Epithelial cell of prostate (primary cell): Measurements from ENCODE around the gene SDHAF2.
"Not testable (repeated sequence)": the region's sequence is repeated elsewhere in the genome, so short reads cannot be mapped to it uniquely, and the experiment has no call there.

Experiments
- DNase-seq: peaks from one replicate; pipeline ENCODE4 v3.0.0-alpha.2; 2011; ENCODE audit warnings: low read depth, low spot score
- H3K27ac ChIP-seq: fragments of 450-650 bp; 2 replicates; pipeline ENCODE4 v1.5.1; 2017; ENCODE audit warnings: mild to moderate bottlenecking

Gene SDHAF2

DNA sequence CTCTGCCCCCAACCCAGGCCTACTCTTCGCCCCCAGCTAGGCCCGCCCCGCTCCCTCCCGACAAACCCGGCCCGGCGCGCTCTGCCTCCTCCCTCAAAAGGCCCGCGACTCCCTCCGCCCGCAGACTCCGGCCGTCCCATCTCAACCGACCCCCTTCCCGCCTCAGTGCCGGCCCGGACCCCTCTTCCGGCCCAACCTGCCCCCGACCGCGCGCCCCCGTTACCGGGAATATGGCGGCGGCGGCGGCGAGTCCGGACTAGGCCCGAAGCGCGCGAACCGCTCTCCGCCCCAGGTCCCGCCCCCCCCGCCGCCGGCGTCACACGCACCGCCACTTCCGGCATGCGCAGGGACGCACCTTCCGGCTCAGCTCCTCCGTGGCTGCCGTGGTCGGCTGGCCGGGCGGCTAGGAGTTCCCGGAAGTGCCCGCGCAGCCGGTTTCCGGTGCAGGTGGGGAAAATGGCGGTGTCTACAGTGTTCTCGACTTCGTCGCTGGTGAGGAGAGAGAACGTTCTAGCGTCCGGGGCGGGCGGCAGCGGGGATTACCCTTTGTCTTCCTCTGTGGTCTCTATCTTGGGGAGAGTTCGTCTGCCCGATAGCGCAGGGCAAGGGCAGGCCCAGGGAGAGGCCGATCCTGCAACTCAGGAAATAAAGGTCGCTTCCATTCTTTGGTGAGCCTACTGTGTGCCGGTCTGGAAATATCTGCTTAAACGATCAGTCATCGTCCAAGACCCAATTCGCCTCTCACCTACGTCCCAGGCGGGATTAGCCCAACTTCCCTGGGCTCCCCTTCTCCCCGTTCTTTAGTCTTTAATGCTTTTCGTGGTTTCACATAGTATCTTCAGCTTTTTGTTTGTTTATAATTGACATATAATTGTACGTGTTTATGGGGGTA is at the start of gene SDHAF2, which contains the start of gene CPSF7:
TSS of gene SDHAF2 (plus strand) at position 434 of the 892 bp plus-strand sequence. CDS start at position 457, 23 bp downstream.
TSS of gene CPSF7 (minus strand) at position 285 of the 892 bp plus-strand sequence. CDS start 740 bp downstream, outside the sequence.
- peak; percentile 74 for DNase-seq
- peak within 1 kb of the TSS; percentile 84 for H3K27ac ChIP-seq

DNA sequence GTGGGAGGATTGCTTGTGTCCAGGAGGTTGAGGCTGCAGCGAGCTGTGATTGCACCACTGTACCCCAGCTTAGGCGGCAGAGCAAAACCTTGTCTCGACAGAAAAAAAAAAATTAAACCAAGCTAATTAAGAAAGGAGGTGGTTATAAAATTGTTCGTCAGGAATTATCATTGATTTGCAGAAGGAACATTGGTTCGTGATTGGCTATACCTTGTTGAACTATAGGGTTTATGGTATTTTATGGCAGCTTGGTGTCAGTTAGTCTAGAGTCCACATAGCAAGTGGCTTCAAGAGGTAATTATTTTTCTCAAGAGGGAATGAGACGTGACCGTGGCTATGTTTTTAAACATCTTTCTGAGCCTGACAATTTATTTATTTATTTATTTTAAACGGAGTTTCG is 49.0 kb upstream of the SDHAF2 start:
- H3K27ac ChIP-seq = no peak overlapping the region
- no peak for DNase-seq

DNA sequence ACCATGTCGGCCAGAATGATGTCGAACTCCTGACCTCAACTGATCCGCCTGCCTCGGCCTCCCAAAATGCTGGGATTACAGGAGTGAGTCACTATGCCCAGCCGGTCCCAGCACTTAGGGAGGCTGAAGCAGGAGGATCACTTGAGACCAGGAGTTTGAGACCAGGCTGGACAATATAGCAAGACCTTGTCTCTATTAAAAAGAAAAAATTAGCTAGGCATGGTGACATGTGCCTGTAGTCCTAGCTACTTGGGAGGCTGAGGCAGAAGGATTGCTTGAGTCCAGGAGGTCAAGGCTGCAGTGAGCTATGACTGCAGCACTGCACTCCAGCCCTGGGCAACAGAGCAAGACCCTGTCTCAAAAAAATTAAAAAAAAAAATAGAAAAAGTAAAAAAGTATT is 46.1 kb upstream of the SDHAF2 start:
- H3K27ac ChIP-seq, DNase-seq: not testable (repeated sequence)

DNA sequence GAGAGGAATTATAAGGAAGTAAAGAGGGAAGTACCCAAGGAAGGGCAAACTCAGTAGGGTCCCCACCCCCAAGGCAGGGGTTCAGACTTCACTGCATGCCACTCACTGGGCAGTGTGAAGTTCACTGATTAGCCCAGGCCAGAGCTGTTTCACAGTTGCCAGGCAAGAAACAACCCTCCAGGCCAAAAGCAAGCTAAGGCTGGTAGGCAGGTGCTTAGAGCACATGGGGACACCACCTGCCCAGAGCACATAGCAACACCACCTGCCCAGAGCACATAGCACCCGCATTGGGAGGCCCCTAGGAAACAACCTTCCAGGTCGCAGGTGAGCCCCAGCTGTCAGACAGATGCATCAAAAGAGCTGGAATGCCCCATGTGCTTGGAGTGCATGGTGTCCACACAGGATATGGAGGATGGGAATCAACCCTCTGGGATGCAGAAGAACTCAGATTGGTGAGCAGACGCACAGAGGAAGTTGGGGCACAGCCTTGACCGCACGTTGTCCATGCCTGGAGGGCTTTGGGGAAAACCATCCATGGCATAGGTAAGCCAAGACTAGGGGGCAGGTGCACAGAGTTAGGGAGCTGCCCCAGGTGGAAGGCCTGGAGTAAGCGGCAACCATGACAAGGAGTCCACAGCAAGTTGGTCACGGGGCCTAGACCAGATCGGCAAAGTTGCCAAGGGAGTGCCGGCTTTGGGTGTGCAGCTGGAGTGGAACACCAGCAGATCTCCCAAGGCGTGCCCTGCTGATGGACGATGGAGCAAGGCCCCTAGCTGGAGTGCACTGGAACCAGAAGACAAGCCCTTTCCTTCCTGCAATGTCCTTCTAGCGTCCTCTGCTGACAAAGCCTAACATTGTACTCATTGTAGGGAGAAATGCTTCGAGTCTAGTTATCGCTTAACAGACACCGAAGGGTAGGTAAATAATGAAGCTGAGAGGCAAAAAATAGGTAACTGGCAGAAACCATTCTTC is 45.4 kb upstream of the SDHAF2 start:
- no peak for DNase-seq
- no peak overlapping the region for H3K27ac ChIP-seq

DNA sequence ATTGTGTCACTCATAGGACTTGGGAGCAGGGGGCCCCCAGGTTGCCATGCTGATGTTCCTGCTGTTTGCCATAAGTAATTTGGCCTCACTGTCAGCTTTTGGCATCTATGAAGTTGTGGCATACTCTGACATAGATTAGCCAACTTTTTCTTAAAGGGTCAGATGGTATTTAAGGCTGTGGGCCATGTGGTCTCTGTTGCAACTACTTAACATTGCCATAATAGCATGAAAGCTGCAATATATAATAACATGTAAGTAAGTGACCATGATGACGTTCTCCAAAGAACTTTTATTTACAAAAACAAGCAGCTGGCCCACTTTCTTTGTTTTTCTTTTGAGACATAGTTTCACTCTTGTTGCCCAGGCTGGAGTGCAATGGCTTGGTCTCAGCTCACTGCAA is 39.8 kb upstream of the SDHAF2 start:
- H3K27ac ChIP-seq = no peak overlapping the region
- no peak for DNase-seq

DNA sequence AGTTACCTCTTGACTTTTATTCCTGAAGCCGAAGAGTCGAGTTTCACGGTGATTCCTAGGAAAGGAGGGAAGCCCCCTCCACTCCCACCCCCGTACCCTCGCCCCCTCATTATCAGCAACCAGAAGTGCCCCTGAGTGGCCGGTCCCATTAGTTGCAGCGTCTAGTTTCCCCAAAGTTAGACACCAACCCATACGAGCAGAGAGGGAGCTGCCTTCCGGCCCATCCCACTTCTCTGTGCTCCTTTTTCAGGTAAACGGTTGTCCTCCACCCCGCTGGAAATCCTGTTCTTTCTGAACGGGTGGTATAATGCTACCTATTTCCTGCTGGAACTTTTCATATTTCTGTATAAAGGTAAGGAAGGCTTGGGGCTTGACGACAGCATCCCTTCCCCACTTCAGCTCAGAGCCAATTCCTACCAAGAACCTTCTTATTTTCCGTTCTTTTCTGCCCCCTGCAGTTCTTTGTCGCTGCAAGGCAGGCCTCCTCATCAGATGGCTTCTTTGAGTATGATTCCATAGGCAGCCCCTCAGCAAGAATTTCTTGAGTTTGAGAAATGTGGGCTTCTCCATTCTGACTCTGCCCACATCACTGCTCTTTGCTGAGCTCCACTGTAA is 36.8 kb upstream of the SDHAF2 start:
- DNase-seq = no peak
- H3K27ac ChIP-seq = peak overlapping the region; percentile 70

DNA sequence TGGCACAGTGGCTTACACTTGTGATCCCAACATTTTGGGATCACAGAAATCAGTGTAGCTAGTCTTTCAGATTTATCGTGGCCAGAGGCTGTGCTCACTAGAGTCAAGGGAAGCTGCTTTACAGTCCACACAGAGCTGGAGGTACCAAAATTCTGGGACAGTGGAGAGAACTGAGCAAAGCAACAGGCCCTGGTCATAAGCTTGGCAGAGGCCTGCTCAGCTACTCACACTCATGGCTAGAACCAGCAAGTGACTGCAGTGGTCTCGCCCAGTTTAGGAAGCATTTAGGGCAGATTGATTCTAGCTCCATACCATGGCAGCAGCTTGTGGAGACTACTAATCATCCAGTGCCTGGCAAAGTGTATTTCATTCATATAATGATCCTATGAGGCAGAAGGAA is 28.8 kb upstream of the SDHAF2 start:
- no peak overlapping the region for H3K27ac ChIP-seq

DNA sequence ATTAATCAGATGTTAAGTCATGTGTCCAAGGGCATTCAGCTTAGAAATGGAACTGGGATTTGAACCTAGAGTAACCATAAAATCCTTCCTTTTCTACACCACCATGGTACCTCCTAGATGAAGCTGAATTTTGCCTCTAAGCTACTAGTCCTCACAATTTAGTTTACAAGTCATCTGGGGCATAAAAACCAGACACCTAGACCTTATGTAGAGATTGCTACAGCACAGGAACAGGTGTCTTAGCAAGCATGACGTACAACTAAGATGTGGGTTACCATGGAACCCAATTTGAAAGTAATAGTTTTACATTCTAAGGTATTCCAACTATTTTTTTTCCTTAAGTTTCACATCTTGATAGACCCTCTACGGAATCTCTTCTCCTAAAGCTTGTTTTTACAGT is 28.4 kb upstream of the SDHAF2 start:
- no peak for DNase-seq
- no peak overlapping the region for H3K27ac ChIP-seq

More for the DNA sequence above, 28.8 kb upstream of the SDHAF2 start:
- no peak for DNase-seq

DNA sequence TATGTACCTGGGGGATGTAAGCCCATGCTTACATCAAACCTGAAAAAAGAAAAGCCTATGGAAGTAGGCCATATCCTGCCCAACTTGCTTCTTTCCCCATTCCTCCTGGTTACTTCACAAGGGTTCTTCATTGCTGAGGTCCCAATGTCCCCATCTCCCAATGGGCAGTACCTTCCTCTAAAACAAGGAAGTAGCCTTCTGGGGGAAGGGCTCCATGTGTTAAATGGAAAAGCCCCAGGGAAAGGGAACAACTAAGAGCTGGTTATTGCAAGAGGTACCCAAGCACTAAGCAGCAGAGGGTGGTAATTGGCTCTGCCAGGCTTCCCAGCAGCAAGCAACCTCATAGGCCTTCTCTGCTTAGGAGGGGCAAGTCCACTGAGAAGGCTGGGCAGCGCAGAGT is 26.3 kb upstream of the SDHAF2 start:
- H3K27ac ChIP-seq = no peak overlapping the region
- DNase-seq = no peak

DNA sequence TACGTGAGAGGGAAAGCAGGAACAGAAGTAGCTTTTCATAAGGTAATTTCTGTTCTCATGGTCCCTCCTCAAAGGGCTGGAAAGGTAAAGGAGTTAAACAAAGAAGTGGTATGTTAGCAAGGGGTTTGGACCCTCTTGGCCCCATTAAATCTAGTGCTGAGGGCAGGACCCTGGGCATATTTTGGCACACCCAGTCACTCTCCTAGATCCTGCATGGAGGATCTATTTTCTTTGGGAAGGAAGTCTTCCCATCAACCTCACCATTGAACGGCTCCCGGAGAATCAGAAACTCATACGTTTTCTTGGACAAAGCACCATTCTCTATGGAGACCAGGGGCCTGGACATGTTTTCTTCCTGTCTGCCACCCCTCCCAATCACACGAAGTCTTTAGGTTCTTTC is 25.8 kb upstream of the SDHAF2 start:
- no peak for DNase-seq
- no peak overlapping the region for H3K27ac ChIP-seq

DNA sequence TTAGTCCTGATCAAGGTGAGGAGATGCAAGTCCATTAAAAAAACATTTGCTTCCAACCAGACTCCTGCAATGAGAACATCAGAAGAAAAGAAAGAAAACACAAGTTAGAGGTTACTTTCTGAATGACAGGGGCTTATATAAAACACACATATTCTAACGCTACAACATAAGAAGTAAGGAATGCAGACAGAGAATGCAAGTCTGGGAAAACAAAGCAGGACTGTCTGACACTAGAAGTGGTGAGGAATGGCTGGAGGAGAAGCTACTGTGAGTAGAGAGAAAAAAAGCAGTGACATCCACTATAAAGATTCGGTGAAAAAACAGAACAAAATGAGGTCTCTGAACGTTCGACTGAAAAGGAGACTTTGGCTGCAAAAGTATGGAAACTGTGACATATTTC is 25.3 kb upstream of the SDHAF2 start:
- no peak overlapping the region for H3K27ac ChIP-seq
- no peak for DNase-seq

DNA sequence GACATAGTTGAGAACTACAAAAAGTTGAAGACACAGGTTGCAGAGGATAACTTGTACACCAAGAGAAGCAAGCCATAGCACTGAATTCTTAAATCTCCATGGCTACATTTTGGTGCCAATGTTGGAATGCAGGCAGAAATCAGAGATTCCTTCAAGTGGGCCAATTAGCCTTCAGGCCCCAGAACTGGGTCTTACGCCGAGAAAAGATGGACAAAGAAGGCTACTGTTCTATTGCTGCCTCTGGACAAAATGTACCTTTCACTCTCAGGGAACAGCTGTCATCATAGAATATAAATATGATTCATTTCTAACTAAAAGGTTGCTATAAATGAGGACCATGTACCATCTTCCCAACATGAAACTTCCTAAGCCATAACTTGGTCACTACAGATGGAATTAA is 23.9 kb upstream of the SDHAF2 start:
- no peak for DNase-seq
- no peak overlapping the region for H3K27ac ChIP-seq

DNA sequence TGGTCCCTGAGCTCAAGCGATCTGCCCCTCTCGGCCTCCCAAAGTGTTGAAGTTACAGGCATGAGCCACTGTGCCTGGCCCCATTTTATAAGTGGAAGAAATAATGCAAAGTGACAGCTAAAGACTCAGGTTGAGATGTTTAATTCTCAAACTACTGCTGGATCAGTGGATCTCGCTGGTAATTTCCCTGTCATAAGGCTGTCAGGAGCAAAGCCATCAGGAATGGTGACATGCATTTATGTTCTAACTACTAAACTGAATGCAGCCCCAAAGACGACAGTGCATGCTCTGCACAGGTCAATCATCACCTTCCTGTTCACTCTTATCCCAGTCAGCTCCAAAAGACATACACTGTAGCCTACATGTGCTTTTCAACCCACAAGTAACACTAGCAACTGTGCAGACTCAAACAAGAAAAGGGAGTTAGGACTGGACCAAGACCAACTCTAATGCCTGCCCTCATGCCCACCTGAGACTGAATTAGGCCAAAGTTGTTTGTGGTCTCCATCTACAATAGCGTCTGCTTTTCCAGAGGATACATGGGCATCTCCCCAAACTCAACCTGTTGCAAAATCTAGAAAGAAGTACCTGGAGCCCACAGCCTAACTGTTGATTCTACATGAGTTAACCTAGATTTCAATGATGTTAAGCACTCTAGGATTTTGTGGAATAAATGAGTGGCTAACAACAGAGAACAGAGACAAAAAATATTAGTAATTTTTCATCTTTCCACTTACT is 22.8 kb upstream of the SDHAF2 start:
- no peak for DNase-seq
- H3K27ac ChIP-seq = no peak overlapping the region

DNA sequence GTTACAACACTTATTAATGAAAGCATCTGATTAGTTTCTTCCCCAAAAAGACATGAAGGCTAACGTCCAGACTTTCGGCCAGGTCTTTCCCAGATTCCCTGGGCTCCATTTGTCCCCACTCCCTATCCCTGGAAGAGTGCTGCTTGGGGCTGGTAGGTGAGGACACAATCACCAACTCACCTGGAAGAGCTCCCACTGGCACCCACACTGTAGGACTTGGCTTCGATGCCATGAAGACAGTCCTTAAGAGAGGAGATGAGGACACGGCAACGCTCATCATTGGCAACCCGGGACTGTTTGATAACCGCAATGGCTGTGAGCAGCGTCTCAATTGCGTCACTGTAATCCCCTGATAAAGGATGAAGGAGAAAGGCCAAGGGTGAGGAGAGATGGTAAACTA is 18.3 kb upstream of the SDHAF2 start:
- H3K27ac ChIP-seq = no peak overlapping the region
- no peak for DNase-seq

DNA sequence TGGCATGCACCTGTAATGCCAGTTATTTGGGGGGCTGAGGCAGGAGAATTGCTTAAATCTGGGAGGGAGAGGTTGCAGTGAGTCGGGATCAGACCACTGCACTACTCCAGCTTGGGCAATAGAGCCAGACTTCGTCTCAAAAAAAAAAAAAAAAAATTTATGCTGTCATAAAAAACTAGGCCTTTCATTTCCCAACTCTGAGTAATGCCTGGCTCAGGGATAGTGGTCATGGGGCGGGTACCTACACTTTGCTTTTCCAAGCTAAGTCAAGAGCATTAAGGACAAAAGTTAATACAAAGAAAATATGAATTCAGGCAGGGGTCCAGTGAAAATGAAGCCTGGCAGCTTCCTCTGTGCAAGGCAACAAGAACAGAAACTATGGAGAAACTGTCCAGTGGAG is 16.4 kb upstream of the SDHAF2 start:
- no peak for DNase-seq
- H3K27ac ChIP-seq = no peak overlapping the region

DNA sequence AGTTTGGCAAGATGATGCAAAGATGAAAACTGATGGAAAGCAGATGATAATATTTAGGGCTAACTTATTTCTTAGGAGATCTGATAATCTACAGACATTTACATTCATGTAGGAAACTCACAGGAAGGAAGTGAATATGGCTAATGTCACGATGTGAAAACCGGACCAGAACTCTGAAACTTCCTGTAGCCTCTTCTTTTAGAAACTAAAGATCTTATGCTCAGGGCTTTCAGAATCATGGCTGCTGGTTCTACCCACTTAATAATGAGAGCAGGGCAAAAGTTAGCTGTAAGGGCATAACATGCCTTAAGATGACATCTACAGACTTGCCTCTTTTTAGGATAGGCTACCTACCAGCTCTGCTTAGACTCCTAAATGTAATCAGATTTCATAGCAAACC is 15.4 kb upstream of the SDHAF2 start:
- H3K27ac ChIP-seq = no peak overlapping the region
- DNase-seq = no peak

DNA sequence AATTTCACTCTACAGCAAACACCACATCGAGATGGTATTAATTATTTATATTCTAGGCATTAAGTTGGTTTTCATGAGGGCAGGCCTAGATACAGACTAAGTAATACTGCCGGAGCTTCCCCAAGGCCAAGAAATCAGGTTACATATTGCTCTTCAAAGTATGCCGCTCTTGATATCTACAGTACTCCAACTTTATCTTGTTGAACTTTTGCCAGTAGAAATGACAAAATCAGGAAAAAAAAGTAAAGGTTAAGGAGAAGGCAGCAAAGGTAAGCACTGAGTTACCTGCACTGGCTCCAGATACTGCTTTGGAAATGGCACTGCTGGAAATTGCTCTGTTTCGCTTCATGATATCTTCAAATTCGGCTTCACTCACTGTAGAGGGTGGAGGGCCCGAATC is 14.5 kb upstream of the SDHAF2 start:
- no peak overlapping the region for H3K27ac ChIP-seq
- DNase-seq = no peak

DNA sequence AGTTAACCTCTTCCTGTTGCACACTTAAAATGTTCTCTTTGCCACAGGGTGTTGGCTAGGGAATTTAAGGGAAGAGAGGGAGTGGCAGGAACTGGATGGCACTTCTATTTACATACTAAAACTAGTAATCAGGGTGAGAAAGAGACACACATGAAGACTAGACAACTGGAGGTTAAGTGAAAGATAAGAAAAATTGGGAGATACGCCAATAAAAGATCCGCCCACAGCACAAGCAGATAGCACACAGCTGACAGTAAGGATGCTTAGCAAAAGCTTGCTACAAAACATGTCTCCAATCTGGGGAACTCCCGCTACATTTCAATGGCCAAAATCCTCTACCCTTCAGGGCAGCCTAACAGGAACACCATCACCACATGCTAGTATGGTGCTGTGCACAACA is 13.0 kb upstream of the SDHAF2 start:
- peak overlapping the region; percentile 52 for H3K27ac ChIP-seq

DNA sequence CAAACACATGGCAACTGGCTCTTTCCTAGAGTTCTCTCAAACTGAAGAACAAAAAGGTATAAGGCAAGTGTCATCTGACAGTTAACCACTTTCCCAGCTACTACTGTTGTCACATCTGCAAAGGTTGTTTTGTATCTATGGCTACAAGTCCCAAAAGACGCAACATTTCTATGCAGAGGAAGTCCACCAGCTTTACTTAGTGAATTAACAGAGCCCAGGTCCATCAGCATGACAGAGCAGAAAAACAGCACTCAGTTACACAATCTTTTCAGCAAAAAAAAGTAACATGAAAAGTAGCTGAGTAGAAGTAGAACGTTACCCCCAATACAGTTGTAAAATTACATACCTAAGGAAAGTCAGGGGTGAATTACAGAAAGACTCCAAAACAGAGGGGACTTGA is 12.3 kb upstream of the SDHAF2 start:
- no peak for DNase-seq
- peak overlapping the region; percentile 52 for H3K27ac ChIP-seq

More for the DNA sequence above, 13.0 kb upstream of the SDHAF2 start:
- no peak for DNase-seq

DNA sequence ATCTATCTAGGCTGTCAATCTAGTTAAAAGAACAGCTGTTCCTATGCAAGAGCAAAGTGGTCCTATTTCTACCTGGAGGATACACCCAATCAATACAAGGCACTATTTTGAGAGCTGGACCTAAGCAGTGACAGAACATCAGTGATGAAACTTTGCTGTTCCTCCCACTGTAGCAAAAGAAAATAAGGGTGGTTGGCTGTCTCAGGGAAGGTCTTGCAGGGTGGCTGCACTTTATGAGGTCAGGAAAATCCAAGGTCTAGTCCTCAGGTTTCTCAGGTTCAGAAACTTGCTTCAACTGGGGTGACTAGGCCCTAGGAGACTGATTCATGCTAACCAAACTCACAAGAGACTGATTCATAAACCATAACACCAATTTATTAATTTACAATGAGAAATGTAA is 11.8 kb upstream of the SDHAF2 start:
- H3K27ac ChIP-seq = peak overlapping the region; percentile 52
- peak; percentile 48 for DNase-seq
